A673 (cell line): ENCODE data around the gene EHD1.

ENCODE experiments used
- EZH2 ChIP-seq: fragments of 200-600 bp; sonication (generic); IDR thresholded peaks from 2 replicates; pipeline ENCODE4 v1.6.1; 2017; ENCODE audit warnings: borderline replicate concordance, low read depth, mild to moderate bottlenecking, mixed read lengths, antibody characterized with exemption, low read length; ENCODE audit not compliant: poor library complexity, severe bottlenecking
- TF ChIP-seq, protein P1 (sequence below): fragments of 300-800, 200-600 bp; sonication (generic); conservative IDR thresholded peaks from 2 replicates; pipeline ENCODE4 v1.5.1; 2017; ENCODE audit warnings: low read depth, mild to moderate bottlenecking, antibody characterized with exemption, low read length, moderate library complexity, mixed read lengths

DNA sequence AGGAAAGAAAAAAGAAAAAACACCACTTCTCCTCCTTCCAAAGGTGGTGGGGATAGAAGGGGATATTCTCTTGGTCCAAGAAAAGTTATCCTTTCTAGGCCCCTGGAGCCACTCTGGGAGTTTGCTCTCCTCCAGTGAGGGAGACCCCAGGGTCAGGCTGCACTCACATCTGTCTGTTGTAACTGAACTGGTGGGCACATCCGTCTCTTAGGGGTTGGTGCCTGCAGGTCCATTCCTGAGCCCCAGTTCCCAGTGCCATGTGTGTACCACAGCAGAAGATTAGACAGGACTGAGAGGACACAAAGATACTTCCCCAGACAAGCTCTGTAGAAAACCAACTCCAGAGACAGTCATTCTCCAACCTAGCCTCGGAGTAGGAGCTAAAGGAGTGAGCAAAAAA lies 41.7 kb upstream of the EHD1 start:
- TF ChIP-seq, protein P1, sequence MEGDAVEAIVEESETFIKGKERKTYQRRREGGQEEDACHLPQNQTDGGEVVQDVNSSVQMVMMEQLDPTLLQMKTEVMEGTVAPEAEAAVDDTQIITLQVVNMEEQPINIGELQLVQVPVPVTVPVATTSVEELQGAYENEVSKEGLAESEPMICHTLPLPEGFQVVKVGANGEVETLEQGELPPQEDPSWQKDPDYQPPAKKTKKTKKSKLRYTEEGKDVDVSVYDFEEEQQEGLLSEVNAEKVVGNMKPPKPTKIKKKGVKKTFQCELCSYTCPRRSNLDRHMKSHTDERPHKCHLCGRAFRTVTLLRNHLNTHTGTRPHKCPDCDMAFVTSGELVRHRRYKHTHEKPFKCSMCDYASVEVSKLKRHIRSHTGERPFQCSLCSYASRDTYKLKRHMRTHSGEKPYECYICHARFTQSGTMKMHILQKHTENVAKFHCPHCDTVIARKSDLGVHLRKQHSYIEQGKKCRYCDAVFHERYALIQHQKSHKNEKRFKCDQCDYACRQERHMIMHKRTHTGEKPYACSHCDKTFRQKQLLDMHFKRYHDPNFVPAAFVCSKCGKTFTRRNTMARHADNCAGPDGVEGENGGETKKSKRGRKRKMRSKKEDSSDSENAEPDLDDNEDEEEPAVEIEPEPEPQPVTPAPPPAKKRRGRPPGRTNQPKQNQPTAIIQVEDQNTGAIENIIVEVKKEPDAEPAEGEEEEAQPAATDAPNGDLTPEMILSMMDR = no peak
- TF ChIP-seq EZH2 = no peak
